ENCODE measurements around the gene WDFY4.

GRCh38 chr10:49023071-49023470 is 338.4 kb downstream of the WDFY4 start:
- TF ChIP-seq CTCF (conservative IDR thresholded peaks at IDR 0.05; ENCODE audit: low read length) (no peak), EZH2phosphoT487 (IDR thresholded peaks at IDR 0.05; ENCODE audit: borderline replicate concordance) (no peak)
